SJCRH30 (cell line): Measurements from ENCODE around the gene ALPK3. TPM values are rescaled to one million over a fixed set of nuclear protein-coding genes. Genes with fewer than 3 reads are reported as not detected.
A peak's percentile ranks its signal among the peaks of the same experiment; 100 is the strongest.

Experiments used
- DNase-seq, 2 experiments: peaks; one replicate each; pipeline ENCODE4 v3.0.0-alpha.2; 2015 to 2020
- H3K27ac ChIP-seq: fragments of 250-450 bp; sonication (Bioruptor Pico); 2 replicates; pipeline ENCODE4 v1.5.1; 2020; ENCODE audit warnings: mild to moderate bottlenecking, moderate library complexity
- H3K27me3 ChIP-seq: fragments of 250-450 bp; sonication (Bioruptor Pico); 2 replicates; pipeline ENCODE4 v1.5.1; 2020; ENCODE audit warnings: mild to moderate bottlenecking, moderate library complexity
- H3K36me3 ChIP-seq: fragments of 250-450 bp; sonication (Bioruptor Pico); 2 replicates; pipeline ENCODE4 v1.5.1; 2020; ENCODE audit warnings: mild to moderate bottlenecking, moderate library complexity
- H3K4me1 ChIP-seq: fragments of 250-450 bp; sonication (Bioruptor Pico); 2 replicates; pipeline ENCODE4 v1.5.1; 2020; ENCODE audit warnings: mild to moderate bottlenecking, moderate library complexity
- H3K4me3 ChIP-seq: fragments of 250-450 bp; sonication (Bioruptor Pico); 2 replicates; pipeline ENCODE4 v1.5.1; 2020; ENCODE audit warnings: mild to moderate bottlenecking, moderate library complexity
- H3K9me3 ChIP-seq: fragments of 250-450 bp; sonication (Bioruptor Pico); replicated peaks from 2 replicates; pipeline ENCODE4 v1.5.1; 2020; ENCODE audit warnings: mild to moderate bottlenecking, moderate library complexity
- total RNA-seq: library from RNA; depleted of rRNA; stranded (reverse); fragments of >200 nt; shearing (Covaris generic); gene quantifications from 2 replicates; pipeline ENCODE4 v1.2.3, GENCODE V29; 2014

ALPK3 gene
- total RNA-seq, 1 experiment from 2014 or later, result 49.9 TPM

DNA sequence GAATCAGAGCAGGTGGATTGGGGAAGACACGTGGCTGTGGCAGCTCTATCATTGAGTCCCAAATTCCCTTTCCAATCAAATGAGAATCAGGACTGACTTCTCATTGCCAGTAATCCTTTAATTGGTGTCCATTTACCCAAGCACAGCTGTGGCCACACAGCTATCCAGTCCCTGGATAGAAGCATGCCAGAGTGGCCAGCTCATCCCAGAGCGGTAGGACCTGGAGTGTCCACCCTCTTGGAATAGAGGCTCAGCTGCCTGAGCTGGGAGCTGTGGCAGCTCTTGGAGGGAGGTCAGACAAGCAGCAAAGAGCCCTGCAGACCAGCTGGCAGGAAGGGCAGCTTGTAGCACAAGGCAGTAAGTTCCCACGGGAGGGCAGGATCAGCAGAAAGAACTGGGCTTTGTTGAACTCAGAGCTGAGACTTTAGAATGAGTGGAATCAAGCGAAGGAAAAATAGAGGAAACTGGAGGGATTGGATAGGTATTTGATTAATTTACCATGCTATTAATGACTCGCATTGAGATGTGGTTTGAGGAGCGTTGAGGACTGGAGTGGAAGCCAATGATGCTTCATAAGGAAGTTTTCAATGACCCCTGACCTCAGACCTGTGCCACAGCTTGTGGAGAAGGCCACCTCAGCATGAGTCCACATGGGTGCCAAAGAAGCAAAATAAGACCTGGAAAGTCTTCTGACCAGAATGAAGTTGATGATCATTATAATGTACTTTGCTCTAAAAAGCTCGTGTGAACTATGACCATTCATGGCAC, 6.9 kb upstream of the ALPK3 start:
- Histone ChIP-seq H3K36me3 (peaks cover under 1% of the 10 kb centered on the region; the same call in 1 of the 2 replicates), H3K9me3 (no peaks in the 10 kb centered on the region), H3K4me3 (no peak overlapping the region), H3K4me1 (peaks cover 15% of the 10 kb centered on the region), H3K27me3 (no peaks in the 10 kb centered on the region), H3K27ac (peak overlapping the region; percentile 21; the same call in 1 of the 2 replicates)
- peak; percentile 90 to 91 for DNase-seq

DNA sequence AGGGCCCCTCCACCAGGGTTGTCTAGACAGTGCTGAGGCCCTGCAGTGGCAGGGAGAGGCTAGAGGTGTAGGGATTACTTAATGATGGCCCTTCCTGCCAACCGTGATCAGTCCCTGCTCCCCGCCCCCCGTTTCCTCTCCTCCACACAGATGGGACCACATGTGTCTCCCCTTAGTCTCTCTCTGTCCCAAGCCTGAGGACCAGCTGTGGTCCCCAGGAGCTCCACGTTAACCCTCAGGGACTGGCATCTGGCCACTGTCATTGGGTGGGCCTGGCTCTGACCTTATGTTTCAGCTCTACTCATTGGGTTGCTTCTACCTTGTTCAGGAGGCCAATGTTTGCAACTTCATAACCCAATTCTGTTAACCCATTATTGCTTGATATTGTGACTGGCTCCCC, 6.0 kb upstream of the ALPK3 start:
- Histone ChIP-seq H3K4me3 (no peak overlapping the region), H3K36me3 (no peaks in the 10 kb centered on the region), H3K9me3 (no peaks in the 10 kb centered on the region), H3K27ac (no peak overlapping the region), H3K4me1 (peaks cover 15% of the 10 kb centered on the region), H3K27me3 (no peaks in the 10 kb centered on the region)
- no peak for DNase-seq

DNA sequence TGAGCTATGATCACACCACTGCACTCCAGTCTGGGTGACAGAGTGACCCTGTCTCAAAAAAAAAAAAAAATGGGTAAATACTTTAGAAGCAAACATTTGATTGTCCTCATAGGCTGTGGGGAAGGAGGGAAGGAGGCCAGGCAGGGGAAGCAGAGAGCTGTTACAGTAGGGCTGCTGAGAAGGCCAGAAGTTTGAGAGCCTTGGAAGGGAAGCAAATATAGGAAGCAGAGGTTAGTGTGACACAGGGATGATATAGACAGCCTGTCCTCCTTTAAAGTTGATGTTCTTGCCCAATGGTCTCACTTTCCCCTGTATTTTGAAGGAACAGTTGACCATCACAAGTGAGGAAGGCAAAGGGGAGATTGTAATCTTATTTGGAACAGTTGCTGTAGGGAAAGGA, 5.3 kb upstream of the ALPK3 start:
- Histone ChIP-seq H3K36me3 (no peaks in the 10 kb centered on the region), H3K27ac (no peak overlapping the region), H3K27me3 (no peaks in the 10 kb centered on the region), H3K9me3 (no peaks in the 10 kb centered on the region), H3K4me1 (peaks cover 15% of the 10 kb centered on the region), H3K4me3 (no peak overlapping the region)
- no peak for DNase-seq

DNA sequence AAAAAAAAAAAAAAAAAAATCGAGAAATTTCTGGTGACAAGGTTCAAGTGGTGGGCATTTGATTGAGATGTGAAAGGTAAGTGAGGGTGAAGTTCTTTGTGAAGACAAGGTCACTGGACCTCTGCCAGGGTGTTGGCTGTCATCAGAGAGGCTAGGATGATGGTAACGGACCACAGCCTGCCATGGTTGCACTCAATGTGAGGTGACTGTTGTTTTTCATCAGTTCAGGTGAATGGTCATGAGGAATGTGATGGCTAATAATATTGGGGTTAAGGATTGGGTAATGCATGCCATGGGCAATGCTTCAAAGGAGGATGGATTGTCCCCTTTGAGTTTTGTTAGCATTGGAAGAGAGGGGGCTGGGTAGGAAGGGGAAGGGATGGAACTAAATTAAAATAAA, 4.3 kb upstream of the ALPK3 start:
- no peaks in the 10 kb centered on the region for H3K36me3 ChIP-seq
- no peaks in the 10 kb centered on the region for H3K9me3 ChIP-seq
- no peak for DNase-seq
- peaks cover 15% of the 10 kb centered on the region for H3K4me1 ChIP-seq
- H3K27me3 ChIP-seq, result no peaks in the 10 kb centered on the region
- H3K27ac ChIP-seq, result no peak overlapping the region
- no peak overlapping the region for H3K4me3 ChIP-seq

DNA sequence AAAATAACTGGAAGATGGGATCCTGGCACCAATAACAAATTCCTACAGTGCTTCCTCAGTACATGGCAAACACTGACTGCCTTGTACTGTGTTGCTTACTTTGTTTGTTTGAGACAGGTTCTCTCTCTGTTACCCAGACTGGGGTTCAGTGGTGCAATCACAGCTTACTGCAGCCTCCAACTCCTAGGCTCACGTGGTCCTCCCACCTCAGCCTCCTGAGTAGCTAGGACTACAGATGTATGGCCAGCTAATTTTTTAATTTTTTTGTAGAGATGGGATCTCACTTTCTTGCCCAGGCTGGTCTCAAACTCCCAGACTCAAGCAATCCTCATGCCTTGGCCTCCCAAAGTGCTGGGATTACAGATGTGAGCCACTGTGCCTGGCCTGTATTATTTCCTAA, 3.7 kb upstream of the ALPK3 start:
- H3K27ac ChIP-seq, result no peak overlapping the region
- H3K4me3 ChIP-seq, result no peak overlapping the region
- H3K36me3 ChIP-seq, result no peaks in the 10 kb centered on the region
- H3K9me3 ChIP-seq, result no peaks in the 10 kb centered on the region
- DNase-seq, result no peak
- H3K4me1 ChIP-seq, result peaks cover 15% of the 10 kb centered on the region
- no peaks in the 10 kb centered on the region for H3K27me3 ChIP-seq

DNA sequence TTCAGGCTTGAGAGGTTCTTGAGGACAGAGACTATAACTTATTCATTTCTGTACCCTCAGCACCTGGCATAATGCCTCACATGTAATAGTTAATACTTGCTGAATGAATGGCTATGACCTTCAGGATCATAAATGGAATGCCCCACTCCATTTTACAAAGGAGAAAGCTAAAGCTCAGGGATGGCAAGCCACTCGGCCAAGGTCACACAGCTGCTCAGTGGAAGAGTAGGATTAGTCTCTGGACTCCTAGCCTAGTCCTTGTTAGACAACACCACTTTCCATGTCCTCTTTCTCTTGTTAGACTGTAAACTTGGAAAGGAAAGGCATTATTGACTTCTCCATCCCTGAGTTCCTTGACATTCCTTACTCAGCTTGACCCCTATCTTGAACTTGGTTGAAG, 3.2 kb upstream of the ALPK3 start:
- DNase-seq, result no peak
- Histone ChIP-seq H3K4me1 (peaks cover 18% of the 10 kb centered on the region), H3K9me3 (no peaks in the 10 kb centered on the region), H3K36me3 (no peaks in the 10 kb centered on the region), H3K4me3 (no peak overlapping the region), H3K27me3 (no peaks in the 10 kb centered on the region), H3K27ac (no peak overlapping the region)

DNA sequence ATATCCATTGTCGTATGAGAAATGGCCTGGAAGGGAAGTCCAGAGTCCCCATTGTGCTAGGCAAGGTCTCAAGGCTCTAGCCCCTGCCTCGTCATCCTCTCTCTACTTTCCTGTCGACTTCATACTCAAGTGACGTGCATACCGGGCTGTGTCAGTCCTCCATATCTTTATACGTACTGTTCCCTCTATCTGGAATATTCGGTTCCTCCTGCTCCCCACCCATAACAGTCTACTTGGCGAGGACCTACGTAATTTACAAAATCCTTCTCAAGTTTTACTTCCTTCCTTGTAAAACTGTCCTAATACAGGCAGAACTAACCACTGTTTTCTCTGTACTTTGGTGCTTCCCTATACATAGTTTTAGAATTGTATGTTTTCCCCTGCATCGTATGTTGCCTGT, 2.2 kb upstream of the ALPK3 start:
- H3K27ac ChIP-seq, result no peak overlapping the region
- H3K36me3 ChIP-seq, result no peaks in the 10 kb centered on the region
- no peak overlapping the region for H3K4me3 ChIP-seq
- no peaks in the 10 kb centered on the region for H3K27me3 ChIP-seq
- no peaks in the 10 kb centered on the region for H3K9me3 ChIP-seq
- peaks cover 15% of the 10 kb centered on the region for H3K4me1 ChIP-seq
- DNase-seq, result no peak

DNA sequence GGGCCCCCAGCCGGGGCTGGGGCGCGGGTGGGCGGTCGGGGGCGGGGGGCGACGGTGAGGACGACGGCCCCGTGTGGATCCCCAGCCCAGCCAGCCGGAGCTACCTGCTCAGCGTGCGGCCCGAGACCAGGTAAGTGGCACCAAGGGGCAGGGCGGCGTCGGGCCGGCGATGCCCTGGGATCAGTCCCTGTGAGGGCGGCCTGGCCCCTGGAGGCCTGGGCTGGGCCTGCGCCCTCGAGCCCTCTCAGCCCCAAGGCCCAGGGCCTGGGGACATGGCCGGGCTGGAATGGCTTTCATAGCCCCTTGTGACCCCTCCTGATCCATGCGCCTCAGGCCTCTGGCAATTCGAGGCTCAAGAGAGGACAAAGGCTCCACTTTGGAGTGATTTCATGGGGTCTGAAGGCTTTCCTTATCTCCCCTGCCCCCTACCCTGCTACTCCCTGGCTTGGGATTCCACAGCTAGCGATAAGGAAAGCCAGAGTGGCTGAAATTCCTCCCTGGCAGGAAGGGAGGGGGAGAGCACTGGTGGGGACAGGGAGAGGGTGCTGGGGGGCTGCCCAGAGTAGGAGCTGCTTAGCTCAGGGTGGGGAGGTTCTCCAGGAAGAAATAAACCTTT, 418 bp downstream of the ALPK3 start:
- peaks cover 5% of the 10 kb centered on the region for H3K36me3 ChIP-seq
- H3K9me3 ChIP-seq, result no peaks in the 10 kb centered on the region
- no peaks in the 10 kb centered on the region for H3K27me3 ChIP-seq
- H3K4me1 ChIP-seq, result peaks cover 18% of the 10 kb centered on the region
- H3K4me3 ChIP-seq, result peak overlapping the region; percentile 88
- H3K27ac ChIP-seq, result peak overlapping the region; percentile 86
- peak; percentile 21 to 45 for DNase-seq

DNA sequence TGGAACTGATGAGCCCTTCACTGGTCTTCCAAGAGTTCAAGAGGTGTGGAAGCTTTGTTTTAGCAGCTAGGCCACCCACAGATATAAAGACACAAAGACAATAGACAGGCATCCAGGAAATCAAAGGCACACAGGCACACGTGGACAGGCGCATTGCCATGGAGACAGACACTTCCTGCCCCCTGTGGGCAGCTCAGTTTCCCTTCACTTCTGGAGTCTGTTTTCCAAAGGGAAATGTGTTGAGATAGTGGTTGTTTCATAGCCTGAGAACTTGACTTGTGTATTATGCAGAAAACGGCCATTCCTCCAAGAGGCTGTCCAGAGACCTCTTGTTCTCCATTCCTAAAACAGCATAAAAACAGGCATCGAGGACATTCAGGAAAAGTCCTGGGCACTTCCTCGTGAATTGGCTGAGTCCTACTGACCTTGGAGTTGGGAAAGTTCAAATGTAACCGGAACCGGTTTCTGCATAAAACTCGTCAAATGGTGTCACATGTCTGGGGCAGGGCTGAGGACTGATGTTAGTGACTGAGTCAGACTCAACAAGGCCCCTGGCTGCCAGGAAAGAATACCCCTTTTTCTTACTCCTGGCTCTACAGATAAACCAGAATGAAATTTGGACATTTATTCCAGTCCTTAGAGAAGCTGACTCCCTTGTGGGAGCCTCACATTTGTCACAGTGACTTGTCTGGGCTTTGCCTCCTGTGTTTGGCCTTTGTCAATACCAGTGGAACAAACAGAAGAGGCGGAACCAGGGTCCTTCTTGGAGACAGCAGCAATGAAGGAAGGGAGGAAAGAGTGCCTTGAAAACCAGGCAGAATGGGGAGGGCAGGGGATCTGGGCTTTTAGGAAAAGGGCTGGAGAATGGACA, 1.3 kb downstream of the ALPK3 start:
- H3K4me3 ChIP-seq, result peak overlapping the region; percentile 88

DNA sequence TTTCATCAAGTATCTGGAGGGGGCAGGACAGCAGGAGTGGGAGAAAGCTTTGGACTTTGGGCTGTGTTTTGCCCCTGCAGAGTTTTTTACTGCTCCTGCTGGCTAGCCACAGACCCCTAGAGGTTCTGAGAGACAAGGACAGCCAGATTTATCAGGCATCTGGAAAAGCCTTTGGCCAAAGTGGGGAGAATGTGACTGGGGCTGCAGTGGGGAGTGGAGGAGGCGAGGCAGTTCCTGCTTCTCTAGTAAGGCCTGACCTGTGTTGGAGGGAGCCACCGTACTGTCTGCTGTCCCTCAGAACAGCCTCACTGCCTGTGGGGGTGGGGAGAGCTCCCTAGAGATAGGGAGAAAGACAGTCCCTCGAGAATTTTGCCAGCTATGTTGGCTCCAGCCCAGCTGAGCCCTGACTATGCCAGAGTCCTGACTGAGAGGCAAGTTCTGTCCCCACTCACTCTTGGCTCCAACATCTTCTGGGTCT, 2.2 kb downstream of the ALPK3 start:
- no peak overlapping the region; the same call in 1 of the 2 replicates for H3K27ac ChIP-seq
- no peak for DNase-seq
- no peaks in the 10 kb centered on the region for H3K9me3 ChIP-seq
- peaks cover 9% of the 10 kb centered on the region for H3K36me3 ChIP-seq
- H3K4me1 ChIP-seq, result peaks cover 29% of the 10 kb centered on the region
- H3K27me3 ChIP-seq, result no peaks in the 10 kb centered on the region
- H3K4me3 ChIP-seq, result peak overlapping the region; percentile 88

More for the DNA sequence above, 1.3 kb downstream of the ALPK3 start:
- H3K27ac ChIP-seq, result peak overlapping the region; percentile 86
- H3K27me3 ChIP-seq, result no peaks in the 10 kb centered on the region
- no peaks in the 10 kb centered on the region for H3K9me3 ChIP-seq
- peak; percentile 44 to 66 for DNase-seq
- peaks cover 7% of the 10 kb centered on the region for H3K36me3 ChIP-seq
- H3K4me1 ChIP-seq, result peaks cover 27% of the 10 kb centered on the region

DNA sequence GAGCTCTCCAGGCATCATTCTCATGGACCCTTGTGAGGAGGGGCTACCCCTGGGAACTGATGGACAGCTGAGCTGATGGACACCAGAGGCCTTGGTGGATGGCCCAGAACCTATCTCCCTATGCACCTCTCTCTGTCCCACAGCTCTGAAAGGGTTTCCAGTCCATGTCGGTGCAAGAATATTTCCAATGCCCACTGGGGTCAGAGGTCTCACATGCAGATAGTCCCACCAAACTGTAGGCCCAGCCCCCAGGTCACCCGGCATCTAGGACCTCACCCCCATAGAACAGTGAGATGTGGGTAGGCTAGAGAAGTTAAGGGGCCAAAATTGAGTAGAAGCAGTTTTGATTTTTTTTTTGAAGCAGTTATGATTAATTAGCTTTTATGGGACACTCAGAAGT, 2.6 kb downstream of the ALPK3 start:
- Histone ChIP-seq H3K27me3 (no peaks in the 10 kb centered on the region), H3K27ac (no peak overlapping the region), H3K4me1 (peaks cover 29% of the 10 kb centered on the region)

DNA sequence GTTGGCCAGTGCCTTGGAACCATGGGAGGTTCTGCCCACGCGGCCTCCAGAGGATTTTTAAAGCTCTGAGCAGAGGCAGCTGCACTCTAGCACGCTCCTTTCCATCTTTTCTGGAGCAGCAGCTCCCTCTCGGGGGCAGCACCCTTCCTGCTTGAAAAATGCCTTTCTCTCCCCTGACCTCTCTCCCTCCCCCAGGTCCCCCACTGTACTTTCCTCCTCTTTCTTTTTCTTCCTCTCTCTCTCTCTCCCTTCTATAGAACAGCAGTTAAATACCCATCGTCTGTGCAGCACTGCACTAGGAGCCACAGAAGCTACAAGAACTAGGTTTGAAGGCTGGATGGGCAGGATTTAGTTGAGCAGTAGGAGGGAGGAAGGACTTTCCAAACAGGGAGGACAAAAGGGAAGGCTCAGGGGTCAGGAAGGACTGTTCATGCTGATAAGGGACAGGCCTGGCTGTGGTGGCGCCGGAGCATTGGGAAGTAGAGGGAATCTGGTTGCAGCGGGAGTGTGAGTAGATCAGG, 4.4 kb downstream of the ALPK3 start:
- no peak overlapping the region for H3K27ac ChIP-seq
- H3K9me3 ChIP-seq, result no peaks in the 10 kb centered on the region
- no peak for DNase-seq
- peaks cover 14% of the 10 kb centered on the region for H3K36me3 ChIP-seq
- H3K27me3 ChIP-seq, result no peaks in the 10 kb centered on the region
- H3K4me1 ChIP-seq, result peaks cover 29% of the 10 kb centered on the region
- H3K4me3 ChIP-seq, result no peak overlapping the region

More for the DNA sequence above, 2.6 kb downstream of the ALPK3 start:
- peaks cover 9% of the 10 kb centered on the region for H3K36me3 ChIP-seq
- no peak for DNase-seq
- H3K9me3 ChIP-seq, result no peaks in the 10 kb centered on the region
- H3K4me3 ChIP-seq, result no peak overlapping the region

DNA sequence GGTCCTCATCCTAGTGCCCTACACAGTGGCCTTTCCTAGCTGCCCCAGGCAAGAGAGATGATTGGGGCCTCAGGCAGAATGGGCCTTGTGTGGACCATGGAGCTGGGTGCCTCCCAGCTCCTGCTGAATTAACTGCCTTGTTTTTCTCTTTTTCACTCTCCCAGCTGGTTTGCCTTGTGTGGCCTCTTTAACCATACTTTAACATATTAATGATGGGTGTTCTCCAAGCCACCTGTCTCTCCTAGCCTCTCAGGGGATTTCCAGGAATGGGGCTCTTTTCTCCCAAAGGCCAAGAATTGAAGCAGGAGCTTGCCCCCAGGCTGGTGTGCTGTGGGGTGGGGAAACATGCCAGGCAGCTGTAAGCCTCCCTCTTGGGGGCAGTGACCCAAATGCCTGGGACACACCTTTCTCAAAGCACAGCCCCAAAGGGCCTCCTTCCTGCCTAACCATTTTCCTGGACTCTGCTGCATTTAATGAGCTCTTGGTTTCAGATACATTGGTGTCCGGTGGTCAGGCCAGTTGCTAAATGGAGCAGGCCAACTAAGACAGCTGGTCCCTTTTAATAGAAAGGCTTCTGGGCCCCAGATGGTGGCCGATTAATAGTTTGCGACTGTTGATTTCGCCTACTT, 5.6 kb downstream of the ALPK3 start:
- H3K4me1 ChIP-seq, result peaks cover 29% of the 10 kb centered on the region
- DNase-seq, result peak; percentile 78 to 86
- H3K36me3 ChIP-seq, result peaks cover 14% of the 10 kb centered on the region
- no peak overlapping the region for H3K4me3 ChIP-seq
- H3K9me3 ChIP-seq, result no peaks in the 10 kb centered on the region
- H3K27ac ChIP-seq, result peak overlapping the region; percentile 27
- H3K27me3 ChIP-seq, result no peaks in the 10 kb centered on the region

DNA sequence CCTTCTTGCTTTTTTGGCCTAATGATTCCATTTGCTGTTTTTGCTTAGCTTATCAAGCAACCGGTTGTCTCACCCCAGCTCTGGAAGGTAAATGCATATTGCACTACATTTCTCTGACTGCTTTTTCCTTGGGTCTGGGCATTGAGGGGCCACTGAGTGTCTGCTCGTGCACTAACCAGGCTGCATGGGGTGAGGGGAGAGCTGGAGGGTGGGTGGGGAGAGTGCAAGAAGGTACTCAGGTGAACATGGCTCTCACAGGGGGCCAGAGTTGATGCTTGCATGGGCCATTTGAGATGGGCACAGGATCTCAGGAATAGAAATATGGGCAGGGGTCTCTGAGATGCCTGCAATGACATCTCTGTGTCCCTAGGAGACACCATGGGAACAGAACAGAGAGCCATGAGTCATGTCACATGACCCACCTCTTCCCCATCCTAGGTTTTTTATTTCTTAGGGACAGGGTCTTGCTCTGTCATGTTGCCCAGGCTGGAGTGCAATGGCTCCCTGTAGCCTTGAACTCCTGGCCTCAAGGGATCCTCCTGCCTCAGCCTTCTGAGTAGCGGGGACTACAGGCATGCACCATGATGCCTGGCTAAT, 6.2 kb downstream of the ALPK3 start:
- DNase-seq, result no peak
- Histone ChIP-seq H3K27ac (peak overlapping the region; percentile 27), H3K4me3 (no peak overlapping the region), H3K36me3 (peaks cover 14% of the 10 kb centered on the region), H3K4me1 (peaks cover 29% of the 10 kb centered on the region), H3K27me3 (no peaks in the 10 kb centered on the region), H3K9me3 (no peaks in the 10 kb centered on the region)
